ENCODE measurements around the gene ARFIP1.

The ARFIP1 gene

GRCh38 chr4:152903658-152904057 lies 123.9 kb downstream of the ARFIP1 start:
- Histone ChIP-seq H3K9ac (ENCODE audit: low read length) (no peak overlapping the region), H2AK5ac (ENCODE audit: low read length) (no peak overlapping the region), H3K23ac (ENCODE audit: low read length) (no peak overlapping the region), H4K5ac (ENCODE audit: low read length) (no peak overlapping the region), H2BK5ac (ENCODE audit: low read length) (no peak overlapping the region), H3K36me3 (ENCODE audit: control insufficient read depth, insufficient read depth, low read length) (no peaks in the 10 kb centered on the region), H4K8ac (ENCODE audit: low read depth, low read length) (no peak overlapping the region), H3K27ac (ENCODE audit: low read depth, low read length) (no peak overlapping the region), H3K4me2 (ENCODE audit: low read length) (no peak overlapping the region), H3K79me2 (ENCODE audit: control insufficient read depth, insufficient read depth, low read length) (no peaks in the 10 kb centered on the region), H3K4ac (ENCODE audit: low read depth, low read length) (no peak overlapping the region), H3K56ac (ENCODE audit: low read length) (no peak overlapping the region), H3K18ac (ENCODE audit: low read length) (no peak overlapping the region), H2BK120ac (ENCODE audit: low read depth, low read length) (no peak overlapping the region), H2BK15ac (replicated peaks; ENCODE audit: low read depth) (no peak overlapping the region), H3K4me3 (ENCODE audit: low read length) (no peak overlapping the region), H3K4me1 (ENCODE audit: control insufficient read depth, low read depth, low read length) (no peaks in the 10 kb centered on the region), H3K79me1 (ENCODE audit: low read length) (no peaks in the 10 kb centered on the region), H3K27me3 (ENCODE audit: insufficient read depth, low read length, poor library complexity) (no peaks in the 10 kb centered on the region)
- DNase-seq = no peak

- WGBS (ENCODE audit: extremely low coverage, insufficient coverage, low lambda C conversion rate) = no CpG with 5 or more reads among the region's 4 CpGs
Measured at GRCh38 chr4:152909901-152910300, 130.1 kb downstream of the ARFIP1 start.

GRCh38 chr4:152910521-152910920 lies 130.8 kb downstream of the ARFIP1 start:
- no peak for DNase-seq
- no peak overlapping the region for H2BK5ac ChIP-seq (ENCODE audit: low read length)
- H3K4ac ChIP-seq (ENCODE audit: low read depth, low read length) = no peak overlapping the region
- no peak overlapping the region for H2AK5ac ChIP-seq (ENCODE audit: low read length)
- no peak overlapping the region for H3K18ac ChIP-seq (ENCODE audit: low read length)
- H3K23ac ChIP-seq (ENCODE audit: low read length) = no peak overlapping the region
- no CpG with 5 or more reads among the region's 3 CpGs for WGBS (ENCODE audit: extremely low coverage, insufficient coverage, low lambda C conversion rate)
- no peak overlapping the region for H4K5ac ChIP-seq (ENCODE audit: low read length)
- H3K36me3 ChIP-seq (ENCODE audit: control insufficient read depth, insufficient read depth, low read length) = no peaks in the 10 kb centered on the region
- no peaks in the 10 kb centered on the region for H3K79me1 ChIP-seq (ENCODE audit: low read length)
- no peak overlapping the region for H3K4me2 ChIP-seq (ENCODE audit: low read length)
- H3K4me3 ChIP-seq (ENCODE audit: low read length) = no peak overlapping the region
- H3K27me3 ChIP-seq (ENCODE audit: insufficient read depth, low read length, poor library complexity) = no peaks in the 10 kb centered on the region
- H3K79me2 ChIP-seq (ENCODE audit: control insufficient read depth, insufficient read depth, low read length) = no peaks in the 10 kb centered on the region
- no peak overlapping the region for H3K9ac ChIP-seq (ENCODE audit: low read length)
- no peak overlapping the region for H2BK120ac ChIP-seq (ENCODE audit: low read depth, low read length)
- no peaks in the 10 kb centered on the region for H3K4me1 ChIP-seq (ENCODE audit: control insufficient read depth, low read depth, low read length)
- H3K27ac ChIP-seq (ENCODE audit: low read depth, low read length) = no peak overlapping the region
- no peak overlapping the region for H4K8ac ChIP-seq (ENCODE audit: low read depth, low read length)
- H3K56ac ChIP-seq (ENCODE audit: low read length) = no peak overlapping the region
- H2BK15ac ChIP-seq (replicated peaks; ENCODE audit: low read depth) = no peak overlapping the region

More at GRCh38 chr4:152909901-152910300, 130.1 kb downstream of the ARFIP1 start:
- Histone ChIP-seq H3K4me1 (ENCODE audit: control insufficient read depth, low read depth, low read length) (no peaks in the 10 kb centered on the region), H3K9ac (ENCODE audit: low read length) (no peak overlapping the region), H3K23ac (ENCODE audit: low read length) (no peak overlapping the region), H2BK5ac (ENCODE audit: low read length) (no peak overlapping the region), H4K5ac (ENCODE audit: low read length) (no peak overlapping the region), H3K4me3 (ENCODE audit: low read length) (no peak overlapping the region), H2BK15ac (replicated peaks; ENCODE audit: low read depth) (no peak overlapping the region), H4K8ac (ENCODE audit: low read depth, low read length) (no peak overlapping the region), H3K36me3 (ENCODE audit: control insufficient read depth, insufficient read depth, low read length) (no peaks in the 10 kb centered on the region), H3K27me3 (ENCODE audit: insufficient read depth, low read length, poor library complexity) (no peaks in the 10 kb centered on the region), H3K18ac (ENCODE audit: low read length) (no peak overlapping the region), H3K4ac (ENCODE audit: low read depth, low read length) (no peak overlapping the region), H3K79me1 (ENCODE audit: low read length) (no peaks in the 10 kb centered on the region), H3K27ac (ENCODE audit: low read depth, low read length) (no peak overlapping the region), H3K56ac (ENCODE audit: low read length) (no peak overlapping the region), H3K79me2 (ENCODE audit: control insufficient read depth, insufficient read depth, low read length) (no peaks in the 10 kb centered on the region), H3K4me2 (ENCODE audit: low read length) (no peak overlapping the region), H2AK5ac (ENCODE audit: low read length) (no peak overlapping the region), H2BK120ac (ENCODE audit: low read depth, low read length) (no peak overlapping the region)
- no peak for DNase-seq

GRCh38 chr4:152917543-152918395 lies 138.0 kb downstream of the ARFIP1 start:
- H3K4me3 ChIP-seq (ENCODE audit: low read length) = no peak overlapping the region
- H3K23ac ChIP-seq (ENCODE audit: low read length) = no peak overlapping the region
- no peak for DNase-seq
- H4K8ac ChIP-seq (ENCODE audit: low read depth, low read length) = no peak overlapping the region
- H3K4me1 ChIP-seq (ENCODE audit: control insufficient read depth, low read depth, low read length) = no peaks in the 10 kb centered on the region
- no CpG with 5 or more reads among the region's 3 CpGs for WGBS (ENCODE audit: extremely low coverage, insufficient coverage, low lambda C conversion rate)
- H2BK5ac ChIP-seq (ENCODE audit: low read length) = no peak overlapping the region
- H3K4ac ChIP-seq (ENCODE audit: low read depth, low read length) = no peak overlapping the region
- H3K18ac ChIP-seq (ENCODE audit: low read length) = no peak overlapping the region
- no peak overlapping the region for H2BK15ac ChIP-seq (replicated peaks; ENCODE audit: low read depth)
- no peak overlapping the region for H3K4me2 ChIP-seq (ENCODE audit: low read length)
- no peak overlapping the region for H2BK120ac ChIP-seq (ENCODE audit: low read depth, low read length)
- H3K27ac ChIP-seq (ENCODE audit: low read depth, low read length) = no peak overlapping the region
- no peak overlapping the region for H2AK5ac ChIP-seq (ENCODE audit: low read length)
- no peaks in the 10 kb centered on the region for H3K36me3 ChIP-seq (ENCODE audit: control insufficient read depth, insufficient read depth, low read length)
- H4K5ac ChIP-seq (ENCODE audit: low read length) = no peak overlapping the region
- no peaks in the 10 kb centered on the region for H3K27me3 ChIP-seq (ENCODE audit: insufficient read depth, low read length, poor library complexity)
- no peaks in the 10 kb centered on the region for H3K79me2 ChIP-seq (ENCODE audit: control insufficient read depth, insufficient read depth, low read length)
- no peaks in the 10 kb centered on the region for H3K79me1 ChIP-seq (ENCODE audit: low read length)
- no peak overlapping the region for H3K56ac ChIP-seq (ENCODE audit: low read length)
- H3K9ac ChIP-seq (ENCODE audit: low read length) = no peak overlapping the region

- Histone ChIP-seq H3K27ac (ENCODE audit: low read depth, low read length) (no peak overlapping the region), H3K4ac (ENCODE audit: low read depth, low read length) (no peak overlapping the region), H3K4me2 (ENCODE audit: low read length) (no peak overlapping the region), H3K23ac (ENCODE audit: low read length) (no peak overlapping the region), H3K27me3 (ENCODE audit: insufficient read depth, low read length, poor library complexity) (no peaks in the 10 kb centered on the region), H4K5ac (ENCODE audit: low read length) (no peak overlapping the region), H3K4me1 (ENCODE audit: control insufficient read depth, low read depth, low read length) (no peaks in the 10 kb centered on the region), H2BK15ac (replicated peaks; ENCODE audit: low read depth) (no peak overlapping the region), H3K36me3 (ENCODE audit: control insufficient read depth, insufficient read depth, low read length) (no peaks in the 10 kb centered on the region), H4K8ac (ENCODE audit: low read depth, low read length) (no peak overlapping the region), H3K4me3 (ENCODE audit: low read length) (no peak overlapping the region), H3K56ac (ENCODE audit: low read length) (no peak overlapping the region), H3K18ac (ENCODE audit: low read length) (no peak overlapping the region), H2BK120ac (ENCODE audit: low read depth, low read length) (no peak overlapping the region), H3K79me2 (ENCODE audit: control insufficient read depth, insufficient read depth, low read length) (no peaks in the 10 kb centered on the region), H2BK5ac (ENCODE audit: low read length) (no peak overlapping the region), H3K9ac (ENCODE audit: low read length) (no peak overlapping the region), H3K79me1 (ENCODE audit: low read length) (no peaks in the 10 kb centered on the region), H2AK5ac (ENCODE audit: low read length) (no peak overlapping the region)
- WGBS (ENCODE audit: extremely low coverage, insufficient coverage, low lambda C conversion rate) = no CpG with 5 or more reads among the region's 2 CpGs
- no peak for DNase-seq
Measured at GRCh38 chr4:152919826-152920225, 140.1 kb downstream of the ARFIP1 start.

- no peak overlapping the region for H3K56ac ChIP-seq (ENCODE audit: low read length)
- no peaks in the 10 kb centered on the region for H3K36me3 ChIP-seq (ENCODE audit: control insufficient read depth, insufficient read depth, low read length)
- DNase-seq = peak; percentile 84
- H3K79me1 ChIP-seq (ENCODE audit: low read length) = no peaks in the 10 kb centered on the region
- H3K79me2 ChIP-seq (ENCODE audit: control insufficient read depth, insufficient read depth, low read length) = no peaks in the 10 kb centered on the region
- no peak overlapping the region for H3K27ac ChIP-seq (ENCODE audit: low read depth, low read length)
- no peak overlapping the region for H4K8ac ChIP-seq (ENCODE audit: low read depth, low read length)
- no peak overlapping the region for H3K4me2 ChIP-seq (ENCODE audit: low read length)
- no peak overlapping the region for H4K5ac ChIP-seq (ENCODE audit: low read length)
- H2BK15ac ChIP-seq (replicated peaks; ENCODE audit: low read depth) = no peak overlapping the region
- H2BK5ac ChIP-seq (ENCODE audit: low read length) = no peak overlapping the region
- H3K18ac ChIP-seq (ENCODE audit: low read length) = no peak overlapping the region
- no peaks in the 10 kb centered on the region for H3K27me3 ChIP-seq (ENCODE audit: insufficient read depth, low read length, poor library complexity)
- H2AK5ac ChIP-seq (ENCODE audit: low read length) = no peak overlapping the region
- H3K4ac ChIP-seq (ENCODE audit: low read depth, low read length) = no peak overlapping the region
- H3K4me1 ChIP-seq (ENCODE audit: control insufficient read depth, low read depth, low read length) = no peaks in the 10 kb centered on the region
- no peak overlapping the region for H3K9ac ChIP-seq (ENCODE audit: low read length)
- whole genome bisulfite sequencing (ENCODE audit: extremely low coverage, insufficient coverage, low lambda C conversion rate) = no CpG with 5 or more reads among the region's 1 CpG
- H2BK120ac ChIP-seq (ENCODE audit: low read depth, low read length) = no peak overlapping the region
- H3K23ac ChIP-seq (ENCODE audit: low read length) = no peak overlapping the region
- H3K4me3 ChIP-seq (ENCODE audit: low read length) = no peak overlapping the region
Measured at GRCh38 chr4:152920768-152921167, 141.0 kb downstream of the ARFIP1 start.
